ENCODE results near the gene FSTL1.

The FSTL1 gene

GRCh38 chr3:120353463-120353862 lies 97.3 kb downstream of the FSTL1 start:
- no peak for DNase-seq (ENCODE audit: low spot score)

GRCh38 chr3:120352017-120352416 lies 98.8 kb downstream of the FSTL1 start:
- no peak for DNase-seq (ENCODE audit: low spot score)

GRCh38 chr3:120350401-120350941 lies 100.3 kb downstream of the FSTL1 start:
- peak; percentile 55 for DNase-seq (ENCODE audit: low spot score)

GRCh38 chr3:120349855-120350125 lies 101.0 kb downstream of the FSTL1 start:
- peak; percentile 8 for DNase-seq (ENCODE audit: low spot score)

- DNase-seq (ENCODE audit: low spot score), result peak; percentile 96
Measured at GRCh38 chr3:120348991-120349854, 101.6 kb downstream of the FSTL1 start, which contains the start of gene LRRC58. TSS of gene LRRC58 (minus strand) at chr3:120349354. CDS start at chr3:120349243, 111 bp downstream.

GRCh38 chr3:120348065-120348990 lies 102.5 kb downstream of the FSTL1 start:
- DNase-seq (ENCODE audit: low spot score), result peak; percentile 8

GRCh38 chr3:120344349-120344748 lies 106.4 kb downstream of the FSTL1 start:
- peak; percentile 18 for DNase-seq (ENCODE audit: low spot score)
